Measurements from ENCODE around the gene MCL1. TPM values are rescaled to one million over a fixed set of nuclear protein-coding genes. Genes with fewer than 3 reads are reported as not detected.
A peak's percentile ranks its signal among the peaks of the same experiment; 100 is the strongest.

The MCL1 gene
- total and polyA plus RNA-seq, 2 of the 13 experiments (the other 11 are each of a cell fraction or from before 2014, with no cell fraction given), result 69.5 to 125 TPM

DNA sequence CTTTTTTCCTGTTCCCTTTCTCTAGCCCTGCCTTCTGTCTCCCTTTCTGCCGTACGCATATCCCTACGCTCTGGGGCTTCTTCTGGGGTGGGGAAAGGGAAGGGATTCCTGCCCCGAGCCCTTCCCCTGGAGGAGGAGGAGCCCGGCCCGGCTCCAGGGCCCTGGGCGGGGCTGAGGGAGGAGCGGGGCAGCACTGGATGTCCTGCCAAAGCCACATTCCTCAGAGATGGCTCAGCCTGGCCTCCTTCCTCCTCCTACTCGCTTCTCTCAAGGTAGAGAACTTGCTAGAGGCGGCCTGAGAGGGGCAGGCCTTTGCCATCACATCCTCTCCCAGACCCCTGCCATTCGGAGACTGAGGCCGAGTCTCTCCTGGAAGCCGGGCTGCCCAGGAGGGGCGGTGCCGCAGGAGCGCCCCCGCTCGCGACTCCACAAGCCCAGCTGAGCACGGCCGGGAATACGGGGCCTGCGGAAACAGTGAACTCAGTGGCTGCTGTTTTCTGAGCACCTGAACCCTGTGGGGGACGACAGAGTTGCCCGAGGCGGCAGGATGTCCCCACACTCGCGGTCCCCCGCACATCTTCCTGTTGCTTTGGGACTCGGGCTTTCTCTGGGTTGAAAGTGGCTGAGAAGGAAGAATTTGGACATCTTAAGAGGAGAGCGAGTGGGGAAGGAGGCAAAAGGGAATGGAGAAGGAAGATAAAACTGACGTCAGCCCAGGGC, 18.0 kb downstream of the MCL1 start (continued):
- TF ChIP-seq, protein P1, sequence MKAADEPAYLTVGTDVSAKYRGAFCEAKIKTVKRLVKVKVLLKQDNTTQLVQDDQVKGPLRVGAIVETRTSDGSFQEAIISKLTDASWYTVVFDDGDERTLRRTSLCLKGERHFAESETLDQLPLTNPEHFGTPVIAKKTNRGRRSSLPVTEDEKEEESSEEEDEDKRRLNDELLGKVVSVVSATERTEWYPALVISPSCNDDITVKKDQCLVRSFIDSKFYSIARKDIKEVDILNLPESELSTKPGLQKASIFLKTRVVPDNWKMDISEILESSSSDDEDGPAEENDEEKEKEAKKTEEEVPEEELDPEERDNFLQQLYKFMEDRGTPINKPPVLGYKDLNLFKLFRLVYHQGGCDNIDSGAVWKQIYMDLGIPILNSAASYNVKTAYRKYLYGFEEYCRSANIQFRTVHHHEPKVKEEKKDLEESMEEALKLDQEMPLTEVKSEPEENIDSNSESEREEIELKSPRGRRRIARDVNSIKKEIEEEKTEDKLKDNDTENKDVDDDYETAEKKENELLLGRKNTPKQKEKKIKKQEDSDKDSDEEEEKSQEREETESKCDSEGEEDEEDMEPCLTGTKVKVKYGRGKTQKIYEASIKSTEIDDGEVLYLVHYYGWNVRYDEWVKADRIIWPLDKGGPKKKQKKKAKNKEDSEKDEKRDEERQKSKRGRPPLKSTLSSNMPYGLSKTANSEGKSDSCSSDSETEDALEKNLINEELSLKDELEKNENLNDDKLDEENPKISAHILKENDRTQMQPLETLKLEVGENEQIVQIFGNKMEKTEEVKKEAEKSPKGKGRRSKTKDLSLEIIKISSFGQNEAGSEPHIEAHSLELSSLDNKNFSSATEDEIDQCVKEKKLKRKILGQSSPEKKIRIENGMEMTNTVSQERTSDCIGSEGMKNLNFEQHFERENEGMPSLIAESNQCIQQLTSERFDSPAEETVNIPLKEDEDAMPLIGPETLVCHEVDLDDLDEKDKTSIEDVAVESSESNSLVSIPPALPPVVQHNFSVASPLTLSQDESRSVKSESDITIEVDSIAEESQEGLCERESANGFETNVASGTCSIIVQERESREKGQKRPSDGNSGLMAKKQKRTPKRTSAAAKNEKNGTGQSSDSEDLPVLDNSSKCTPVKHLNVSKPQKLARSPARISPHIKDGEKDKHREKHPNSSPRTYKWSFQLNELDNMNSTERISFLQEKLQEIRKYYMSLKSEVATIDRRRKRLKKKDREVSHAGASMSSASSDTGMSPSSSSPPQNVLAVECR (CRISPR knock-in tag; IDR thresholded peaks at IDR 0.05; ENCODE audit: borderline replicate concordance), result peak; percentile 58; the same call in 1 of the 2 replicates
- TF ChIP-seq, protein P2, sequence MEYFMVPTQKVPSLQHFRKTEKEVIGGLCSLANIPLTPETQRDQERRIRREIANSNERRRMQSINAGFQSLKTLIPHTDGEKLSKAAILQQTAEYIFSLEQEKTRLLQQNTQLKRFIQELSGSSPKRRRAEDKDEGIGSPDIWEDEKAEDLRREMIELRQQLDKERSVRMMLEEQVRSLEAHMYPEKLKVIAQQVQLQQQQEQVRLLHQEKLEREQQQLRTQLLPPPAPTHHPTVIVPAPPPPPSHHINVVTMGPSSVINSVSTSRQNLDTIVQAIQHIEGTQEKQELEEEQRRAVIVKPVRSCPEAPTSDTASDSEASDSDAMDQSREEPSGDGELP (IDR thresholded peaks at IDR 0.05; ENCODE audit: borderline replicate concordance, low read depth), result peak; percentile 33; the same call in 1 of the 2 replicates
- TF ChIP-seq REL (CRISPR knock-in tag; conservative IDR thresholded peaks at IDR 0.05), result no peak
- peak; percentile 54; the same call in 1 of the 2 replicates for TF ChIP-seq ZNF124 (CRISPR knock-in tag; IDR thresholded peaks at IDR 0.05)
- TF ChIP-seq TAF1 (CRISPR knock-in tag; IDR thresholded peaks at IDR 0.05), result peak; percentile 71
- TF ChIP-seq, protein P3, sequence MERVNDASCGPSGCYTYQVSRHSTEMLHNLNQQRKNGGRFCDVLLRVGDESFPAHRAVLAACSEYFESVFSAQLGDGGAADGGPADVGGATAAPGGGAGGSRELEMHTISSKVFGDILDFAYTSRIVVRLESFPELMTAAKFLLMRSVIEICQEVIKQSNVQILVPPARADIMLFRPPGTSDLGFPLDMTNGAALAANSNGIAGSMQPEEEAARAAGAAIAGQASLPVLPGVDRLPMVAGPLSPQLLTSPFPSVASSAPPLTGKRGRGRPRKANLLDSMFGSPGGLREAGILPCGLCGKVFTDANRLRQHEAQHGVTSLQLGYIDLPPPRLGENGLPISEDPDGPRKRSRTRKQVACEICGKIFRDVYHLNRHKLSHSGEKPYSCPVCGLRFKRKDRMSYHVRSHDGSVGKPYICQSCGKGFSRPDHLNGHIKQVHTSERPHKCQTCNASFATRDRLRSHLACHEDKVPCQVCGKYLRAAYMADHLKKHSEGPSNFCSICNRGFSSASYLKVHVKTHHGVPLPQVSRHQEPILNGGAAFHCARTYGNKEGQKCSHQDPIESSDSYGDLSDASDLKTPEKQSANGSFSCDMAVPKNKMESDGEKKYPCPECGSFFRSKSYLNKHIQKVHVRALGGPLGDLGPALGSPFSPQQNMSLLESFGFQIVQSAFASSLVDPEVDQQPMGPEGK (CRISPR knock-in tag; IDR thresholded peaks at IDR 0.05), result peak; percentile 80
- TF ChIP-seq, protein P4, sequence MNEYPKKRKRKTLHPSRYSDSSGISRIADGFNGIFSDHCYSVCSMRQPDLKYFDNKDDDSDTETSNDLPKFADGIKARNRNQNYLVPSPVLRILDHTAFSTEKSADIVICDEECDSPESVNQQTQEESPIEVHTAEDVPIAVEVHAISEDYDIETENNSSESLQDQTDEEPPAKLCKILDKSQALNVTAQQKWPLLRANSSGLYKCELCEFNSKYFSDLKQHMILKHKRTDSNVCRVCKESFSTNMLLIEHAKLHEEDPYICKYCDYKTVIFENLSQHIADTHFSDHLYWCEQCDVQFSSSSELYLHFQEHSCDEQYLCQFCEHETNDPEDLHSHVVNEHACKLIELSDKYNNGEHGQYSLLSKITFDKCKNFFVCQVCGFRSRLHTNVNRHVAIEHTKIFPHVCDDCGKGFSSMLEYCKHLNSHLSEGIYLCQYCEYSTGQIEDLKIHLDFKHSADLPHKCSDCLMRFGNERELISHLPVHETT (CRISPR knock-in tag; conservative IDR thresholded peaks at IDR 0.05), result 0 out of 2 replicates have a peak, but pooled peaks have one; percentile 8
- TF ChIP-seq, protein P5, sequence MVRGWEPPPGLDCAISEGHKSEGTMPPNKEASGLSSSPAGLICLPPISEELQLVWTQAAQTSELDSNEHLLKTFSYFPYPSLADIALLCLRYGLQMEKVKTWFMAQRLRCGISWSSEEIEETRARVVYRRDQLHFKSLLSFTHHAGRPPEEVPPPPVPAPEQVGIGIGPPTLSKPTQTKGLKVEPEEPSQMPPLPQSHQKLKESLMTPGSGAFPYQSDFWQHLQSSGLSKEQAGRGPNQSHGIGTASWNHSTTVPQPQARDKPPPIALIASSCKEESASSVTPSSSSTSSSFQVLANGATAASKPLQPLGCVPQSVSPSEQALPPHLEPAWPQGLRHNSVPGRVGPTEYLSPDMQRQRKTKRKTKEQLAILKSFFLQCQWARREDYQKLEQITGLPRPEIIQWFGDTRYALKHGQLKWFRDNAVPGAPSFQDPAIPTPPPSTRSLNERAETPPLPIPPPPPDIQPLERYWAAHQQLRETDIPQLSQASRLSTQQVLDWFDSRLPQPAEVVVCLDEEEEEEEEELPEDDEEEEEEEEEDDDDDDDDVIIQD (CRISPR knock-in tag; IDR thresholded peaks at IDR 0.05; ENCODE audit: low read depth), result peak; percentile 46; the same call in 1 of the 2 replicates
- TF ChIP-seq SALL1 (CRISPR knock-in tag; IDR thresholded peaks at IDR 0.05), result 0 out of 2 replicates have a peak, but pooled peaks have one; percentile 49
- no peak for TF ChIP-seq SRSF9 (IDR thresholded peaks at IDR 0.05; ENCODE audit: borderline replicate concordance, insufficient read depth, low read depth, low read length, poor library complexity, severe bottlenecking)
- no peak for TF ChIP-seq EHMT2 (IDR thresholded peaks at IDR 0.05; ENCODE audit: borderline replicate concordance, low read depth, low read length)
- TF ChIP-seq ZNF329 (CRISPR knock-in tag; IDR thresholded peaks at IDR 0.05; ENCODE audit: low read depth), result 0 out of 2 replicates have a peak, but pooled peaks have one; percentile 20
- TF ChIP-seq, protein P6, sequence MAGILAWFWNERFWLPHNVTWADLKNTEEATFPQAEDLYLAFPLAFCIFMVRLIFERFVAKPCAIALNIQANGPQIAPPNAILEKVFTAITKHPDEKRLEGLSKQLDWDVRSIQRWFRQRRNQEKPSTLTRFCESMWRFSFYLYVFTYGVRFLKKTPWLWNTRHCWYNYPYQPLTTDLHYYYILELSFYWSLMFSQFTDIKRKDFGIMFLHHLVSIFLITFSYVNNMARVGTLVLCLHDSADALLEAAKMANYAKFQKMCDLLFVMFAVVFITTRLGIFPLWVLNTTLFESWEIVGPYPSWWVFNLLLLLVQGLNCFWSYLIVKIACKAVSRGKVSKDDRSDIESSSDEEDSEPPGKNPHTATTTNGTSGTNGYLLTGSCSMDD (CRISPR knock-in tag; IDR thresholded peaks at IDR 0.05), result no peak
